Activated naive CD8-positive, alpha-beta T cell treated with anti-CD3 and anti-CD28 coated beads for 36 hours (primary cell): ENCODE data around the gene MT3. TPM values are rescaled to one million over a fixed set of nuclear protein-coding genes. Genes with fewer than 3 reads are reported as not detected.

Source experiments
- DNase-seq: peaks from one replicate; pipeline ENCODE4 v3.0.0; 2021
- H3K27ac Mint-ChIP-seq: one replicate; pipeline ENCODE4 v1.8.0; 2022; ENCODE audit warnings: mild to moderate bottlenecking, moderate library complexity, mixed read lengths
- H3K27me3 Mint-ChIP-seq: one replicate; pipeline ENCODE4 v1.8.0; 2022; ENCODE audit warnings: mild to moderate bottlenecking, mixed read lengths
- H3K36me3 Mint-ChIP-seq: one replicate; pipeline ENCODE4 v1.8.0; 2021; ENCODE audit warnings: mild to moderate bottlenecking, mixed read lengths
- H3K4me1 Mint-ChIP-seq: one replicate; pipeline ENCODE4 v1.8.0; 2021; ENCODE audit warnings: mixed read lengths
- H3K4me3 Mint-ChIP-seq: one replicate; pipeline ENCODE4 v1.8.0; 2022; ENCODE audit warnings: mild to moderate bottlenecking, moderate library complexity, mixed read lengths
- H3K9me3 Mint-ChIP-seq: one replicate; pipeline ENCODE4 v1.8.0; 2022; ENCODE audit warnings: mixed read lengths
- total RNA-seq, 2 experiments: library from RNA; stranded (reverse); gene quantifications; one replicate each; pipeline ENCODE4 v1.2.3, GENCODE V29; 2021

MT3 gene
- total RNA-seq, 2 experiments from 2014 or later = 24.3 to 25.6 TPM

GRCh38 chr16:56639045-56639444 is 49.7 kb downstream of the MT3 start:
- H3K27ac Mint-ChIP-seq = no peak overlapping the region
- DNase-seq = no peak
- H3K27me3 Mint-ChIP-seq = peaks cover 69% of the 10 kb centered on the region
- no peak overlapping the region for H3K4me3 Mint-ChIP-seq
- H3K9me3 Mint-ChIP-seq = no peaks in the 10 kb centered on the region
- no peaks in the 10 kb centered on the region for H3K36me3 Mint-ChIP-seq
- H3K4me1 Mint-ChIP-seq = peaks cover 38% of the 10 kb centered on the region

DNA sequence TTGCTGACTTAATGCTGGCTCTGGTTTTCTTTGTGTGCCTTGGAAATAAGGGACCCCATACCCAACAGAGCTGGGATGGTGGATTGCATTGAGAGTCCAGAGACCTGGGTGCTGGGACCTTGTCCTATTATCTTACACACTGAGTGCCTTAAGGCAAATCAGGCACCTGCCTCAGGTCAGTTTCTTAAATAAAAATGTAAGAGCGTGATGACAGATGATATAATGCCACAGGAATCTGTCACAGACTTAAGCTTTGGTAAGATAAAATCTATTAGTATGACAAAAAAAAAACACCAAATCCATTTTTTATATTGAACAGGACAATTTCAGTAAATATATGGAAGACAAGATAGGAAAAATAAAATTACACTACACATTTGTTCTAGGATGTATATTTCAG is 50.7 kb downstream of the MT3 start:
- peaks cover 34% of the 10 kb centered on the region for H3K4me1 Mint-ChIP-seq
- no peak overlapping the region for H3K4me3 Mint-ChIP-seq
- H3K9me3 Mint-ChIP-seq = no peaks in the 10 kb centered on the region
- DNase-seq = no peak
- H3K27me3 Mint-ChIP-seq = peaks cover 64% of the 10 kb centered on the region
- H3K36me3 Mint-ChIP-seq = no peaks in the 10 kb centered on the region
- H3K27ac Mint-ChIP-seq = no peak overlapping the region

Other genes starting within 250 kb of the MT3 start
- gene AMFR, start 164.0 kb upstream of the MT3 start, total RNA-seq = 10 to 100 TPM; 45.0 to 45.1 TPM
- 100 to 1,000 TPM; 319 to 323 TPM for gene NUDT21, start 138.2 kb upstream of the MT3 start, total RNA-seq
- 10 to 100 TPM; 76.6 to 78.5 TPM for gene OGFOD1, start 138.0 kb upstream of the MT3 start, total RNA-seq
- gene BBS2, start 69.5 kb upstream of the MT3 start, total RNA-seq = 1 to 10 TPM; 9.3 to 9.6 TPM
- gene MT4, start 24.5 kb upstream of the MT3 start, total RNA-seq = not detected
- 100 to 1,000 TPM; 124 to 126 TPM for gene MT2A, start 19.1 kb downstream of the MT3 start, total RNA-seq
- 10 to 100 TPM; 67.1 to 68.9 TPM for gene MT1E, start 36.3 kb downstream of the MT3 start, total RNA-seq
- not detected for gene MT1M, start 43.1 kb downstream of the MT3 start, total RNA-seq
- not detected for gene MT1A, start 49.1 kb downstream of the MT3 start, total RNA-seq
- gene MT1B, start 62.4 kb downstream of the MT3 start, total RNA-seq = not detected
- gene MT1F, start 68.4 kb downstream of the MT3 start, total RNA-seq = 10 to 100 TPM; 13.1 to 13.2 TPM
- 10 to 100 TPM; 35.8 to 41.8 TPM for gene MT1G, start 78.5 kb downstream of the MT3 start, total RNA-seq
- gene MT1H, start 80.3 kb downstream of the MT3 start, total RNA-seq = 1 to 10 TPM; 2.3 to 3.3 TPM
- gene MT1X, start 92.9 kb downstream of the MT3 start, total RNA-seq = 10 to 100 TPM; 71.4 to 72.3 TPM
- gene NUP93, start 140.6 kb downstream of the MT3 start, total RNA-seq = 100 to 1,000 TPM; 153 to 172 TPM